ENCODE data around the gene FRMD8. TPM values are rescaled to one million over a fixed set of nuclear protein-coding genes. Genes with fewer than 3 reads are reported as not detected.

FRMD8 gene
- total and polyA plus RNA-seq, 2 donors (not counting 3 experiments of a cell fraction or from before 2014, with no cell fraction given) = 36.4 to 53.9 TPM

- no TSS peak for BruUV-seq (replicated peaks)
- no peak for FAIRE-seq
These were observed 12.8 kb downstream of the FRMD8 start for GRCh38 chr11:65399249-65399648.

More at GRCh38 chr11:65399249-65399648, 12.8 kb downstream of the FRMD8 start:
- peaks cover 2% of the 10 kb centered on the region for H3K79me2 ChIP-seq (ENCODE audit: control insufficient read depth, insufficient read depth, low read length)
- ChIA-PET POLR2A (no interaction called here), CTCF (no interaction called here)
- dilution Hi-C loops (cut with MboI; ENCODE audit: extremely low pct_ligation_motif_present, low sequenced_read_pairs) = no loop called here
- H3K27me3 ChIP-seq (ENCODE audit: control insufficient read depth in 2 of 2, insufficient read depth in 2 of 2, low read length in 2 of 2) = no peaks in the 10 kb centered on the region
- no peak overlapping the region for H3K9ac ChIP-seq (replicated peaks; ENCODE audit: extremely low read depth, insufficient read depth, low read length)
- no peak overlapping the region for H3K27ac ChIP-seq (ENCODE audit: insufficient read depth, low read depth, low read length)
- no peaks in the 10 kb centered on the region for H3K9me3 ChIP-seq (replicated peaks; ENCODE audit: control insufficient read depth, insufficient read depth, low read length)
- no peaks in the 10 kb centered on the region for H3K4me1 ChIP-seq (ENCODE audit: control insufficient read depth, extremely low read depth, insufficient read depth, low read length)
- intact Hi-C loops (cut with micrococcal nuclease) = no loop called here
- H3K36me3 ChIP-seq (ENCODE audit: control insufficient read depth in 2 of 2, extremely low read depth in 1 of 2, insufficient read depth in 2 of 2, low read length in 2 of 2) = peaks cover 11 to 52% of the 10 kb centered on the region in 2 experiments
- no peaks in the 10 kb centered on the region for H4K20me1 ChIP-seq (replicated peaks; ENCODE audit: control insufficient read depth, extremely low read depth, insufficient read depth, low read length)
- H2AFZ ChIP-seq (ENCODE audit: low read depth, low read length) = no peak overlapping the region
- H3K9me1 ChIP-seq (replicated peaks; ENCODE audit: control insufficient read depth, extremely low read depth, insufficient read depth, low read length) = no peaks in the 10 kb centered on the region
- no peak overlapping the region for H3K4me3 ChIP-seq (replicated peaks in 1 of 3; ENCODE audit: insufficient read depth in 1 of 3, low read depth in 1 of 3, low read length in 3 of 3)
- no peak for TF ChIP-seq POLR2A (IDR thresholded peaks at IDR 0.05; ENCODE audit: low read depth, low read length)
- no peak for TF ChIP-seq FOS (IDR thresholded peaks at IDR 0.05; ENCODE audit: borderline replicate concordance, insufficient read depth, low read length)
- TF ChIP-seq MYC (IDR thresholded peaks at IDR 0.05; ENCODE audit: low read depth, low read length) = no peak
- TF ChIP-seq POLR2AphosphoS5 (IDR thresholded peaks at IDR 0.05; ENCODE audit: insufficient read depth, low read depth, low read length) = no peak
- no peak for TF ChIP-seq GATA2 (IDR thresholded peaks at IDR 0.05; ENCODE audit: insufficient read depth, insufficient read length, low read depth, low read length)
- TF ChIP-seq, protein P1, sequence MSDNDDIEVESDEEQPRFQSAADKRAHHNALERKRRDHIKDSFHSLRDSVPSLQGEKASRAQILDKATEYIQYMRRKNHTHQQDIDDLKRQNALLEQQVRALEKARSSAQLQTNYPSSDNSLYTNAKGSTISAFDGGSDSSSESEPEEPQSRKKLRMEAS (IDR thresholded peaks at IDR 0.05; ENCODE audit: insufficient read depth, insufficient read length) = no peak
- TF ChIP-seq JUN (IDR thresholded peaks at IDR 0.05; ENCODE audit: borderline replicate concordance, insufficient read depth, insufficient read length, low read depth) = no peak
- no peak for TF ChIP-seq EZH2 (IDR thresholded peaks at IDR 0.05; ENCODE audit: borderline replicate concordance, low read depth, low read length, severe bottlenecking)
- no peak for TF ChIP-seq CTCF (IDR thresholded peaks at IDR 0.05; ENCODE audit: extremely low read depth in 1 of 2, insufficient read depth in 1 of 2, low read depth in 1 of 2, low read length in 2 of 2)
- DNase-seq (ENCODE audit: low read depth, low spot score) = no peak
- H3K4me2 ChIP-seq (ENCODE audit: insufficient read depth, low read length) = no peak overlapping the region
